Measurements from ENCODE around the gene DCUN1D3.

The DCUN1D3 gene

DNA sequence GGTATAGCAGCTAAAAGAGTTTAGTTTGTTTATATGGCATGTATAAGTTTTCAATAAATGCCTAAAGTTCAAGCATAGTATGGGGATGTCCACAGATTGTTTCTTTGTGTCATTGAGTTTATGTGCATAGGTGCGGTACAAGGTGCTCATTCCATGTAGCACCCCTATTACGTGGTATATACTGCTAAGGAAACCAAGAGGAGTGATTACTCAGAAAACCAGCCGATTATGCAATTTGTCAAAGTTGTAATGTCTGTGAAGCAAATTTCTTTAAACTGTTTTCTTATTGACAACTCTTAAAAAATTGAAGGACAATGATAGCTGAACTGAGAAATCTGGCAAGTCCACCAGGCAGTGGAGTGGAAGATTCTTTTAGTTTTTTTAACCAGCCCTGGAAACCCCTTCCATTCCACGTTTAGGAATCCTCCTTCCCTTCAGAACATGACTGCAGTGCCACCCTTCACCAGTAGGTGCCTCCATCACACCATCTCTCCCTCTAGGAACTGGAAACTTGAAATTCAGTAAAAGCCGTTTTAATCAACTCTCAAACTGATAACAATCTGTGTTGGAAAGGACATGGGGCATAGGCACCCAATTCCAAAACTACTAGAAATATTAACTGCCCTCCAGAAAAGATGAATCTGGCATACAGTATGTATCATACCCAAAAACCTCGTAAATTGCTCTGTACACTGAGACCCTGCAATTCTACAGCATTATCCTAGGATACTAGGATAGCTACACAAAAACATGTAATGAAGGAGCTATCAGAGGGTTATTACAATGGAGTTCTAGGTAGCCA, 50.4 kb downstream of the DCUN1D3 start:
- in situ Hi-C loops (cut with MboI; ENCODE audit: low pct_unique_long_range_greater_than_20kb, low sequenced_read_pairs): loop anchor here (10.0 kb wide), 1 partner anchor 235 kb away; no protein-coding TSS in a partner anchor

DNA sequence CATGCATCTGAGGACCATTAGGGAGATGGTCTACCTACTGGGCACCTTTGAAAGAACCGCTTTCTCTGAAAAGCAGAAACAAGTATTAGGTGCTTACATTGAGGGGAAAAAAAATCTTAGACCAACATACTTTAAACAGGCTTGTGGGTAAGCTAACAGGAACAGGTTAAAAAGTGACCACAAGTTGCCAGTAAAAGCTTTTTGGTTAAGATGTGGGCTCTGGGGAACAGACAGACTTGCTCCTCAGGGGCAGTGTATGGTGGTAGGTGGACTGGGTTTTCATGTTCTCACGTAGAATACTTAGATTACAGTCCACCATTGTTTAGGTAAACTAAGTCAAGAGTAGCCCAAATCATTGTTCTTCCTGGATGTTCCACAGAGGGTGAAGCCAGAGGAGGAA, 52.6 kb downstream of the DCUN1D3 start:
- in situ Hi-C loops (cut with MboI; ENCODE audit: low pct_unique_long_range_greater_than_20kb, low sequenced_read_pairs): no loop called here
- peak; percentile 28 for DNase-seq

More for the DNA sequence above, 50.4 kb downstream of the DCUN1D3 start:
- peak; percentile 80 for DNase-seq

DNA sequence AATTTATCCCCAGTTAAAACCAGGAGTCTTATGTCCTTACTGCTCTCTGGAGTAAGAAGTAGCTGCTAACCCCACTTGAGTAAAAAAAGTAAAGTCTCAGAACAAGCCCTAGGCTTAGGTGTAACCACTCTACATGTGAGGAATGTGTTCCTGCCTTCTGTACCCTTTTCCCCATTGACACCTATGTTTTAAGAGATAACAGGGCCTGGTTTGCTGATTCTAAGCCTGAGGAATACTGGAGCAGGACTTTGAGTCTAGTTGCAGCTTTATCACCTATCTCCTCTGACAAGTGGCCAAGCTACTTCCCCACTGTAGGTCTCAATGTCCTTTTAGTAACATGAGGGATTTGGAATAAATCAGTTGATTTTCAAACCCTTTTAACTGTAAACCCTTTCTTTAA, 53.6 kb downstream of the DCUN1D3 start:
- no peak for DNase-seq
- in situ Hi-C loops (cut with MboI; ENCODE audit: low pct_unique_long_range_greater_than_20kb, low sequenced_read_pairs): no loop called here

DNA sequence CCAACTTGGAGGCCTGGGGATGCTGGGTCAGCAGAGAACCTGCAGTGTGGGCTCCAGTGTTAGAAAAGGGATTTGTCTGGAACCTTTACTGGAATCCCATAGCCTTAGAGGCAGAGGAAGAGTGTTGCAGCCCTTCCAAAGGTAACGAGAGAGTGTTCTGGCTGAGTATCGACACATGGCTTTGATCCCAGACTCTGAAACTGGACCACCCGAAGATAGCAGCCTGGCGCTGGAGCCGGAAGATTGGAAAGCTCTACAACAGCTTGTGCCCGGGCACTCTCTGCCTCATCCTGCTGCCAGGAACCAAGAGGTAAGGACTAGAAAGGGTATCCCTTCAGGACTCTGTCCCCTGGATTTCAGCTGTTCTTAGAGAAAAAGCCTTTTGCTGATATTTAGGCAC, 54.1 kb downstream of the DCUN1D3 start:
- in situ Hi-C loops (cut with MboI; ENCODE audit: low pct_unique_long_range_greater_than_20kb, low sequenced_read_pairs): no loop called here
- DNase-seq: no peak

DNA sequence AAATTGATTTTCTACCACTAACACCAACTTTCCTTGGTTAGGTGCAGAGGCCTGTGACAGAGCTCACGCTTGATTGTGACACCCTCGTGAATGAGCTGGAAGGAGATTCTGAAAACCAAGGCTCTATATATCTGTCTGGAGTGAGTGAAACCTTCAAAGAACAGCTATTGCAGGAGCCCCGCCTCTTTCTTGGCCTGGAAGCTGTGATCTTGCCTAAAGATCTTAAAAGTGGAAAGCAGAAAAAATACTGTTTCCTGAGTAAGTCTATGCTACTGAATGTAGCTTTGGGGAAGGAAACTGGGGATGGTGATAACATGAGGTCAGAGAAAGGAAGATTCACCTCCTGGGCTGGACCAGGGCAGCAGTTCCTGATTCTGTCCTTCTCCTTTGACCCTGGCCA, 55.6 kb downstream of the DCUN1D3 start:
- in situ Hi-C loops (cut with MboI; ENCODE audit: low pct_unique_long_range_greater_than_20kb, low sequenced_read_pairs): no loop called here
- peak; percentile 53 for DNase-seq

DNA sequence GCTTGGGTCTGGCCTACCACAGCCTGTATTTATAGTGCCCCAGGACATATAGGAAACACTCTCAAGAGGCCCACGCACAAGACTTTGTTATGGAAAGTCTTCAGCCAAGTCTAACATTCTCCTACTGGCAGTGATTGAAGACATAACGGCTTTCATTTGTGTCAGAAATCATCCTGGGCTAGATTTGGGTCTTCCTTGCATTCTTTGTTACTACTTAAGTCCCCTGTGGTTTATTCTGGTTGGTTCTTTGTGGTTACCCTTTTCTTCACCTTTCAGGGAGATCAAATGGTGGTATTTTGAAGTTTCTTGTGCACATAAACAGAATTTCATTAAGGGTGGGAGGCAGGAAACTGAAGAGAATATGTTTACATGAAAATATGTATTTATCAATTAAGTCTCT, 56.1 kb downstream of the DCUN1D3 start:
- in situ Hi-C loops (cut with MboI; ENCODE audit: low pct_unique_long_range_greater_than_20kb, low sequenced_read_pairs): no loop called here
- no peak for DNase-seq

DNA sequence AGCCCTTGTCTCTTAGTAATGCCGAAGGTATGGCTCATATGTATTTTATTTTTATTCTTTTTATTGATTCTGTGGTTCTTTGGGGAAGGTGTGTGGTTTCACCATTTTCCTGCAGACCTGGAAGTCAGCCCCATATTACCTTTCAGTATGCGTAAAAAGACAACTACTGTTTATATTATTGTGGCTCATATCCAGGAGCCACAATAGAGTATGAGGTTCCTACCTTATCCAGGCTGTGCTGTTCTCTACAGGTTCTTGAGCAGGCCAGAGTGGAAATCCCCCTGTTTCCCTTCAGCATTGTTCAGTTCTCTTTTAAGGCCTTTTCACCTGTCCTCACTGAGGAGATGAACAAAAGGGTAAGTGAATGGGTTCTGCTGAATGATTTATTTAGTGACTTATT, 60.7 kb downstream of the DCUN1D3 start:
- no peak for DNase-seq
- in situ Hi-C loops (cut with MboI; ENCODE audit: low pct_unique_long_range_greater_than_20kb, low sequenced_read_pairs): no loop called here

DNA sequence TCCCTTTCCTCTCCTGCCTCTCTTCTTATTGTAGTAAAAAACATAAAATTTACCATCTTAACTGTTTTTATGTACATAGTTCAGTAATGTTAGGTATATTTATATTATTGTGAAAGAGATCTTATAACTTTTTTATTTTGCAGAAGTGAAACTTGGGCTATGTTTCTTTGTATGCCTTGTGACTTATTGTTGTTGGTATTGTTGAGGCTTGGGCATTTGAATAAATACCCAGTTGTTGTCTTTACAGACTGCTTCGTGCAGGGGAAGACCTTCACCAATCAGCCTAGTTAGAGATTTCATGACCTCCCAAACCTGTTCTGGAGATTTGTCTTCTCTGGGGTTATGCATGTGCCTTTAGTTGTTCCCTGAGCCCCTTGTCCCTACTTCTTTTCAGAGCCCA, 61.9 kb downstream of the DCUN1D3 start:
- no peak for DNase-seq
- in situ Hi-C loops (cut with MboI; ENCODE audit: low pct_unique_long_range_greater_than_20kb, low sequenced_read_pairs): no loop called here

DNA sequence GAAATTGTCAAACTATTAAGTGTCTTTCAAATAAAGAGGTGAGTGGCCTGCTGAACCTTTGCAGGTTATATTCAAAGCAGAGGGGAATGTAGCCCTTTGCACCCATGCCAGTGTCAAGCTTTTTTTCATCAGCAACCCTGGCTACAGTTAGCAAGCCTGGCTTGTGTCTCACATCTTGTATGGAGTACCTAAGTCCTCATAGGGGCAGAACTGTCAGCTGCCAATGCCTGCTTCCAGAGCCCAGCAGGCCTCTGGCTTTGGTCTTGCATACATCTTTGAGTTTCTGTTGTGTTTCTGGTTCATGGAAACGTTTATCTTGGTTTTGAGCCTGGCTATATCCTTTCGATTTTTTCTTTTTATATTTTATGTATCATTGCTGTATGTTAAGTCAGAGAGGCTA, 67.1 kb downstream of the DCUN1D3 start:
- DNase-seq: no peak
- in situ Hi-C loops (cut with MboI; ENCODE audit: low pct_unique_long_range_greater_than_20kb, low sequenced_read_pairs): no loop called here

DNA sequence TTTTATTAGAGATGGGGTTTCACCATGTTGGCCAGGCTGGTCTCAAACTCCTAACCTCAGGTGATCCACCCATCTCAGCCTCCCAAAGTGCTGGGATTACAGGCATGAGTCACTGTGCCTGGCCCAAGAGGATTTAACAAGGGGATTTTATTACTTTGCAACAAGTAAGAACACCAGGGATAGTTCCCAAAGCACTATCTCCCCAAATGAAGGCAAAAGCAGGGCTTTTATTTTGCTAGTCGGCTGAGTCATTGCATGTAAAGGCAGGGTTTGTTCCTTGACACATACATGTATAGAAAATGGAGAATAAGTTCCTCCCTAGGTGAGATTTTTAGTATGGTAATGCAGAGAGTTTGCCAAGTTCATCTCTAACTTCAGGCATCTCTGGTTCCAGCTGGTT, 69.8 kb downstream of the DCUN1D3 start:
- no peak for DNase-seq
- in situ Hi-C loops (cut with MboI; ENCODE audit: low pct_unique_long_range_greater_than_20kb, low sequenced_read_pairs): no loop called here

DNA sequence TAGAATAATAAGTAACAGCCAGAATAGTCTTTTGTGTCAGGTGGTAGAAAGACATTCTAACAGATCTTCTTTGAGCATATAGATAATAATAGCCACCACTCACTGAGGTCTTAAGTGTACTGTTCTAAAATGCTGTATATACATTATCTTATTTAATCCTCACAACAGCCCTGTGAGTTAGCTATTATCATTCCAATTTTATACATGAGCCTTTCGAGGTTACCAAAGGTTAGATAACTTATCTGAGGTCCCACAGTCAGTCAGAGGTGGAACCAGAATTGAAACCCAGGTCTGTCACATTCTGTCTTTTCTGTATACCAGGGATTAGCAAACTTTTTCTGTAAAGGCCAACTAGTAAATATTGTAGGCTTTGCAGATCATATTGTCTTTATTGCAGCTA, 70.6 kb downstream of the DCUN1D3 start:
- DNase-seq: no peak
- in situ Hi-C loops (cut with MboI; ENCODE audit: low pct_unique_long_range_greater_than_20kb, low sequenced_read_pairs): no loop called here

DNA sequence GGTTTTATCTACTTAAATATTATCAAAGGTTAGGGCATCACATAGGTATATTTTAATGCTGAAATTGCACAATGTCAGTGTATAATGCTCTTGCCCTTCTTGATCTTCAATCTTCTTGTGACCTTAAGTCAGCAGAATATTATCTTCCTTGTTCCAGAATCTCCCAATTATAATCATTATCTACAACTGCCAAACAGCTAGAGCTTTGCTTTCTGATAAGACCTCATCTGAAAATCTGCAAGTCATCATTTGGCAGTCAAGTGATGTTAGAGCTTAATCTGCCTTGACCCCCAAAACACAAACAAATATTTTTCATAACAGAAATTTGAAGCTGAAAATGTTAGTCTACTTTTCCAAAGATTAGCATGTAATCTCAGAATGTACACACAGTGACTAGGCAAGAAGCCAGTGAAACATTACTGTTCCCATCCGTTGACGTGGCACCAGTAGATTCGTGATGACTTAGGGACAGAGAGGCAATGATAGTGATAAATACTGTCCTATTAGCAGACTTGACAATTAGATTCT, 74.1 kb downstream of the DCUN1D3 start:
- in situ Hi-C loops (cut with MboI; ENCODE audit: low pct_unique_long_range_greater_than_20kb, low sequenced_read_pairs): no loop called here
- DNase-seq: no peak

DNA sequence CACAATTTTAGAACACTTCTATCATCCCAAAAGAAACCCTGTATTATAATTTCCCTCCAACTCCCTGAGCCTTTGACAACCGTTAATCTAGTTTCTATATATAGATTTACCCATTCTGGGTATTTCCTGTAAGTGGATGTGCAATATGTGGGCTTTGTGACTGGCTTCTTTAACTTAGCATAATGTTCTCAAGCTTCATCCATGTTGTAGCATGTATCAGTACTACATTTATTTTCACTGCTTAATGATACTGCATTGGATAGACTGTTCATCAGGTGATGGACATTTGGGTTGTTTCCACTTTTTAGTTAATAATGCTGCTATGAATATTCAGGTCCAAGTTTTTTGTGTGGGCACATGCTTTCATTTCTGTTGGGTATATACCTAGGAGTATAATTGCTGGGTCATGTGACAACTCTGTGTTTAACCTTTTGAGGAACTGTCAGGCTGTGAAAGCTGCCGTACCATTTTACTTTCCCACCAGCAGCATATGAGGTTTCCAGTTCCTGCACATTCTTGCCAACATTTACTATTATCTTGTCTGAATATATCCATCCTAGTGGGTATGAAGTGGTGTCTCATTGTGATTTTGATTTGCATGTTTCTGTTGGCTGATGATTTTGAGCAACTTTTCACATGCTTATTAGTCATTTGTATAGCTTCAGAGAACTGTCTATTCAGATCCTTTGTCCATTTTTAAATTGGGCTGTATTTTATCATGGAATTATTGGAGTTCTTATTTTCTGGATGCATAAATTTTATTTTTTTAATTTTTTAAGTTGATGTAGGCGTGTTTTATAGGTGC, 77.4 kb downstream of the DCUN1D3 start:
- in situ Hi-C loops (cut with MboI; ENCODE audit: low pct_unique_long_range_greater_than_20kb, low sequenced_read_pairs): no loop called here
- peak; percentile 64 for DNase-seq

DNA sequence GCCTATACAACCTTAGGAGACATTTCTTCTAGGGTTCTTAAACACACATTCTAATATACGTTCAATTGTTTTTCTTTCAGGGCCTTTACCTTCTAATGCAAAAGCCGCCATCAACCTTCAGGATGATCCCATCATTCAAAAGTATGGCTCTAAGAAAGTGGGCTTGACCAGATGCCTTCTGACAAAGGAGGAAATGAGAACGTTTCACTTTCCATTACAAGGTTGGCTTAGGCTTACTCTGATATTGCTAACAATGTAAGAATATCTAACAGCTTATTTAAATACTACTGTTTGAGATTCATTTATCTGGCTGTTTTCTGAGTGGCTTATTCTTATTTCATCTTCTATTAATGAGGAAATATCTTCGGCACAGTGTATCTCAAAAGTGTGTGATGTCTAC, 78.5 kb downstream of the DCUN1D3 start:
- in situ Hi-C loops (cut with MboI; ENCODE audit: low pct_unique_long_range_greater_than_20kb, low sequenced_read_pairs): no loop called here
- no peak for DNase-seq

DNA sequence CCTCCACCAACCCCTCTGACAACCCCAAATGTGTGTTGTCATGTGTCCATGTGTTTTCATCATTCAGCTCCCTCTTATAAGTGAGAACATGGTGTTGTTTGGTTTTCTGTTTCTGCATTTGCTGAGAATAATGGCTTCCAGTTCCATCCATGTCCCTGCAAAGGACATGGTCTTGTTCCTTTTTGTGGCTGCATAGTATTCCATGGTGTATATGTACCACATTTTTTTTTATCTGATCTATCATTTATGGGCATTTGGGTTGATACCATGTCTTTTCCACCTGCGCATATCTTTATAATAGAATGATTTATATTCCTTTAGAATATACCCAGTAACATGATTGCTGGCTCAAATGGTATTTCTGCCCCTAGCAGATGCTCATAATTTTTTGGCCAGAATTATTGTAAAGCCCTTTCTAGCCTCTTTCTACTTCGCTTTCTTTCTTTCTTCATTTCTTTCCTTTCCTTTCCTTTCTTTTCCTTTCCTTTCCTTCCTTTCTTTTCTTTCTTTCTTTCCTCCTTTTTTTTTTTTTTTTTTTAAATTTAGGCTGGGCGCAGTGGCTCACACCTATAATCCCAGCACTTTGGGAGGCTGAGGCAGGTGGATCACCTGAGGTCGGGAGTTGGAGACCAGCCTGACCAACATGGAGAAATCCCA, 81.1 kb downstream of the DCUN1D3 start:
- in situ Hi-C loops (cut with MboI; ENCODE audit: low pct_unique_long_range_greater_than_20kb, low sequenced_read_pairs): no loop called here
- no peak for DNase-seq

DNA sequence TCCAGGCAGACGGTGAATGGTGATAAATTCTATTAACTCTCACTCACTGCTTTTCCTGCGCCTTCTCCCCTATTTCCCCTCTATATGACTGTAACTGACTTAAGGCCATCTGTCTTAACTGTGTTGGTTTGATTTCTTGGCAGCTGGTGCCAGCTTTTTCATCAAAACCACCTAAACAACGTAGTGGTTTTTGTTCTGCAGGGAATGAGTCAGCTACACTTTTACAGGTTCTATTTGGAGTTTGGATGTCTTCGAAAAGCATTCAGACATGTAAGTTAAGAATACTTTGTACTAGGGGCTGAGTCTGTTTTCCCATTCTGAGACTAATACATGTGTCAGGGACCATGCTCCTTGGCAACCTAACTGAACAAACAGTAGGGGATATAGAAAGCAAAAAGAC, 85.4 kb downstream of the DCUN1D3 start:
- DNase-seq: no peak
- in situ Hi-C loops (cut with MboI; ENCODE audit: low pct_unique_long_range_greater_than_20kb, low sequenced_read_pairs): no loop called here

DNA sequence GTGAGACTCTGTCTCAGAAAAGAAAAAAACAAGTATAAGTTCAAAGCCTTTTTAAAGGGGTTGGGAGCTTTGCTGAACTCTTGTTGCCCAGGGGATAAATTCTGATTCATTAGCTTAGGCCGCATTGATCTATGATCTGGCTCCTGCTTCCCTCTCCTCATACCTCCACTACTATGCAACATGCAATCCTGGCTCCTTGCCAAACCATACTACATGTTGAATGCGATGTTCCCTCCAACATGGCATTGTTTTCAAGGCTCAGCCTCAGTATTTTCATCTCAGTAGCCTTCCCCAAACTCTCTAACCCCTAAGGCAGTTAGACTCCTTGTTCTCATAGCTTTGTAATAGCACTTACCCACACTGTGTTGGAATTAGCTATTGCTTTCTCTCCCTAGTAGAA, 87.6 kb downstream of the DCUN1D3 start:
- in situ Hi-C loops (cut with MboI; ENCODE audit: low pct_unique_long_range_greater_than_20kb, low sequenced_read_pairs): no loop called here
- DNase-seq: no peak

DNA sequence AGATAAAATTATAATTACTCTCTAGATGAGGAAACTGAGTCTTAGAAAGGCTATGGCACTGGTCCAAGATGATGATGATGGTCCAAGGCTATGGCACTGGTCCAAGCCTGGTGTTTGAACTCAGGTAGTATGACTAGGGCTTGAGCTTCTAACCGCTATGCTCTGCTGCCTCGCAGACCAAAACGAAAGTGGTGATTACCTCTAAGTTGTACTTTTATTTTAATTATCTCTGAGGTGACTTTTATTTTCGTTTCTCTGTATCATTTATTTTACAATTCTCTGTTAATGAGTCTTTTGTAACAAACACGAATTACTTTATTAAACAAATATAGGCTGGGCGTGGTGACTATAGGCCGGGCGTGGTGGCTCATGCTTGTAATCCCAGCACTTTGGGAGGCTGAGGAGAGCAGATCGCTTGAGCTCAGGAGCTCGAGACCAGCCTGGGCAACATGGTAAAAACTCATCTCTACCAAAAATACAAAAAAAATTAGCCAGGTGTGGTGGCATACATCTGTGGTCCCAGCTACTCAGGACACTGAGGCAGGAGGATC, 88.2 kb downstream of the DCUN1D3 start:
- in situ Hi-C loops (cut with MboI; ENCODE audit: low pct_unique_long_range_greater_than_20kb, low sequenced_read_pairs): no loop called here

DNA sequence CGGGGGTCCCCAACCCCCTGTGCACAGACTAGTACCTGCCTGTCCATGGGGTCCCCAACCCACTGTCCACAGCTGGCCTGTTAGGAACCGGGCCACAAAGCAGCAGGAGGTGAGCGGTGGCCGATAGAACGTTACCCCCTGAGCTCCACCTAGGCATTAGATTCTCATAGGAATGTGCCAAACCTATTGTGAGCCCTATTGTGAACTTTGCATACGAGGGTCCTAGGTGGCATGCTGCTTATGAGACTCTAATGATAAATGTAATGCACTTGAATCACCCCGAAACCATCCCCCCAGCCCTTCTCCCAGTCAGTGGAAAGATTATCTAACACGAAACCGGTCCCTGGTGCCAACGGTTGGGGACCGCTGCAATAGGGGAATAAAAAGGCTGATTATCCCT, 92.3 kb downstream of the DCUN1D3 start:
- in situ Hi-C loops (cut with MboI; ENCODE audit: low pct_unique_long_range_greater_than_20kb, low sequenced_read_pairs): no loop called here

More for the DNA sequence above, 88.2 kb downstream of the DCUN1D3 start:
- no peak for DNase-seq

More for the DNA sequence above, 92.3 kb downstream of the DCUN1D3 start:
- DNase-seq: no peak

All from KBM-7 (cell line).